Stimulated activated CD4-positive, alpha-beta T cell treated with anti-CD3 and anti-CD28 coated beads, Interleukin-1b, Interleukin-23, amount 100 ng/mL, for 24 hours (primary cell): ENCODE results near the gene XIST.
"Not testable (repeated sequence)": the region's sequence is repeated elsewhere in the genome, so short reads cannot be mapped to it uniquely, and the experiment has no call there.

Experiments
- DNase-seq, 4 experiments: peaks; one replicate each; pipeline ENCODE4 v3.0.0-alpha.2; 2020; ENCODE audit warnings: low read depth in 4 of 4, low spot score in 1 of 4

The XIST gene

DNA sequence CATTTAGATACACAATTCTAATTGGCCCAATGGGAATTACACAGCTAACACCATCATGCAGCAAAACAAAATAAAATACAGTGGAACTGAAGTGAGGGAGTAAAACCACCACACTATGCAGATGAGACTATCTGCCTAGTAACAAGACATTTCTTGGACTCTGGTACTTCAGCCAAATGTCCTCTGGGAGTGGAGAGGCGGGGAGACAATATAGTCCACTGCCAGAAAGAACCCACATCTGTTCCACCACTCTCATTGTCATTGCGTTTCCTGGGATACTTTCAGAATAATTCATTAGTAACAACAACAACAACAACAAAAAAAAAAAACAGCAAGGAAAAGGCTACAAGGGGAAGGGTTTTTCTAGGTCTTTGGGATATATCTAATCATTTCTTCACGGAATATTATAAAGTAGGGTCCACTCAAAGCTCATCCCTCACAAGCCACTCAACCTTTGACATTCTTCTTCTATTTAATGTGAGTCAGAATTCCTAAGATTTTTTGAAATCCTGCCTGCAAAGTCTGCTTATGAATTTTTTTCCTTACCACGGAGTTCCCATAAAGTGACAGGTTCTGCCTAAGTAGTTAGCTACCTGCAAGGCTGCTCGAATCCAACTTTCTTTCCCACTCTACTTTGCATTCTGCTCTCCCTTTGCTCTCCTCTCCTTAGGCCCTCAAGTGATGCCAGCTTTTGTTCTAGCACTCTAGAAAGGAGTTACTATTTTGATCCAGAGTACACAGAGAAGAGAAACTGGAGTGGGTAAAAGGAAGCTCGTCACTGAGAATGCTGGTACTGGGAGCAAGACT is 34.9 kb downstream of the XIST start:
- DNase-seq, result no peak

DNA sequence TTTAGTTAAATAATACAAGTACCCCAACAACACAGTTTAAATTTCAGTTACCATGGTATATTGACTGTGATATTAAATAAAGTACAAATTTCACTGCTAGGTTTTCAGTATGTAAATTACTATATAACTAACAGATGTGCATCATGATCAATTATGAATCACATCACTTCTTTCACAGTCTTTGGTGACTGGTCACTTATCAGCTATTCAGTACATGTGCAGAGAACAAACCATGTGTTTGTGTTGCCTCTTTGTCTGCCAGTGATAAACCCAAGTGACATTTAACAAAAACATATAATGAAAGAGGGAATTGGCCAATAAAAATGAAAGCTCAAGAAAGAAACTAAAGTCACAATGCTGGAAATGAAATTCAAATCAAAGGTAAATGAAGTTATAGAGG is 40.3 kb downstream of the XIST start:
- DNase-seq, result no peak

GRCh38 chrX:73804109-73804508 is 48.4 kb downstream of the XIST start:
- not testable (repeated sequence) for DNase-seq

GRCh38 chrX:73799888-73800287 is 52.6 kb downstream of the XIST start:
- DNase-seq, result no peak

DNA sequence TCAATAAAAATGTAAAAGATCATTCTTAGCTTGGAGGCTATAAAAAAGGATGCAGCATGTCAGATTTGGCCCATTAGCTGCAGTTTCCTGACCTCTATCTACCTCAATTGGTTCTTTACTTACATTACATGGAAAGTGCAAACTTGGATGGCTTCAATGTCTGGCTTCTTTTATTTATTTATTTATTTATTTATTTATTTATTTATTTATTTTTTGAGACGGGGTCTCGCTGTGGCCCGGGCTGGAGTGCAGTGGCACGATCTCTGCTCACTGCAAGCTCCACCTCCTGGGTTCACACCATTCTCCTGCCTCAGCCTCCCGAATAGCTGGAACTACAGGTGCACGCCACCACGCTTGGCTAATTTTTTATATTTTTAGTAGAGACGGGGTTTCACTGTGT is 60.0 kb downstream of the XIST start:
- DNase-seq, result not testable (repeated sequence)

- no peak for DNase-seq
Measured at GRCh38 chrX:73785493-73785892, 67.0 kb downstream of the XIST start.
